Stimulated activated CD4-positive, alpha-beta T cell treated with anti-CD3 and anti-CD28 coated beads, Interleukin-4, amount 100 ng/mL, for 24 hours (primary cell): ENCODE results near the gene S100A11.

Experiments
- DNase-seq: peaks from one replicate; pipeline ENCODE4 v3.0.0-alpha.2; 2020

The S100A11 gene

DNA sequence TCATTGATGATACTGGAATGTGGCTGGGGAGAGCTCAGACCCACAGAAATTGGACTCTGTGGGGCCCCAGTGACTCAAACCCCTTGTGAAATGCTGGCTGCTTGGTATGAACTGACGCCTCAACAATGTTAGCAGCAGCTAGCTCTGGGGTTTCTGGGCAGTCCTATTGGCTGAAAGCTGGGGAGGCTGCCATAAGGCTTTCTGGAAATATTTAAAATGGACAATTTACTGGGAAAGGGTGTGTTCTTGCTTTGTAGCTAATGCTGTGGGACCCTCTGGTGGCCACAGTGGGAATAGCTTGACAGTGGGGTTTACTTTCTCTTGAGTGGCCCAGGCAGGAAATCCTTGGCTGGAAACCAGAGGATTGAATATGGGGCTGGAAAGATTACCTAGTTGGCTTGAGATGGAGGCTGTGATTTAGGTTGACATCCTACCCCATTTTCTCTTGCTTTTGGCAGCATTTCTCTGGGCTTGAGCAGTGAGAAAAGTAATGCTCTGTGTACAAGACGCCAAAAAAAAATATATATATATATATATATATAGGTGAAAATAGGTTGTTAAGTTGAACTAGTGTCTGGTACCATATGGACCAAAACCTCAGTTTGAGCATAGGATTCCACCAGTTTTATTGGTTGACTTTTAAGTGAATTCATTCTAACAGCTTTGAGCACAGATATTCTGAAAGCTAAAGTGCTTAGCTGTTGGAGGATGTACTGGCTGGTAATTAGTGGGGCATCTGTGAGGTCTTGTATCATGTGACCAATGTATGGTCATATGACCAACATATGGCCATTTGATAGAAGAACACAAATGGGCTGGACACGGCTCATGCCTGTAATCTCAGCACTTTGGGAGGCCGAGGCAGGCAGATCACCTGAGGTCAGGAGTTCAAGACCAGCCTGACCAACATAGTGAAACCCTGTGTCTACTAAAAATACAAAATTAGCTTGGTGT lies 34.9 kb downstream of the S100A11 start:
- DNase-seq: peak; percentile 76

- no peak for DNase-seq
These were observed 35.7 kb downstream of the S100A11 start for GRCh38 chr1:152000964-152001630.

GRCh38 chr1:151998611-151999362 lies 38.0 kb downstream of the S100A11 start:
- no peak for DNase-seq

GRCh38 chr1:151997284-151997570 lies 39.6 kb downstream of the S100A11 start:
- DNase-seq: no peak

DNA sequence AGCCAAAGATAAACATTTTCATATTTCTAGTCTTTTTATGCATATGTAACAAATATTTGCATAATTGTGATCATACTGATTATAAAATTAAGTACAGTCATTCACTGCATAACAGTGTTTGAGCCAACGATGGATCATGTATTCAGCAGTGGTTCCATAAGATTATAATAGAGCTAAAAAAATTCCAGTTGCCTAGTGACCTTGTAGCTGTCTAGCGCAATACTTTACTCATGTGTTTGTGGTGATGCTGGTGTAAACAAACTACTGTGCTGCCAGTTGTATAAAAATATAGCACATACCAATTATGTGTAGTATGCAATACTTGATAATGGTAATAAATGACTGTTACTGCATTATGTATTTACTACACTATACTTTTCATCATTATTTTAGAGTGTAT lies 41.0 kb downstream of the S100A11 start:
- DNase-seq: no peak

GRCh38 chr1:151994956-151995355 lies 41.8 kb downstream of the S100A11 start:
- no peak for DNase-seq

DNA sequence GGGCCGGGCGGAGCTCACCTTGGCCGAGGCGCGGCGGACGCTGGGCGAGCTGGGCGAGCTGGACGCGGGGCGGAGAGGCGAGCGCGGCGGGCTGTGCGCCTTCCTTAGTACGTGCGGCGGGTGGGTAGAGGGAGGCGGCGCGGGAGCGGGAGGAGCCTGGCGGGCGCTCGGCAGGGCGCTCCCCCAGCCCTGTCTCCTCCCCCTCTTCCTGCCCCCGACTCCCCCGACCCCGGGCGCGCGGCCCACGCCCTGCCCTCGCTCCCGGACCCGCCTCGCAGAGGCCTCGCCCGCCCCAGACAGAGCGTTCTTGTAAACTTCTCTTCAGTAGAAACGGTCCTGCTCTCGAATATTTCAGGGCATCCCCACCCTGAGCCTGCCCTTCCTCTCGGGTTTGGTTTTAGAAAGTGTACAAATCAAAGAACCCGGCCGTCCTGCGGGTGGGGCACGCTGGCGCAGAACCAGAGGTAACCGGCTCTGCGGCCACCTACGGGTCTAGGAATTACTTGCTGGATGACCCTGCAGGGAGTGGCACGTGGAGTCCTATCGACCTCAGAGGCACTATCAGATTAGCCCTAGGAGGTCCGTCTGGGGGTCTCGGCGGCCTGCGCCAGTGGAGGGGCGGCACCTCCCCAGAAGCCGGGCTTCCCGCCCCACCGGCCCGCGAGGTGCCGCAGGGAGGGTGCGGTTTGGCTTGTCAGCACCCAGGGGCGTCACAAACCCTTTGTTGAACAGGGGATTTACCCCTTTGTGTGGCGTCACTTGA lies 42.9 kb downstream of the S100A11 start, which contains the start of gene S100A10:
TSS of gene S100A10 (minus strand) at position 126 of the 763 bp plus-strand sequence. CDS start 7,629 bp downstream, outside the sequence.
- peak; percentile 66 for DNase-seq

DNA sequence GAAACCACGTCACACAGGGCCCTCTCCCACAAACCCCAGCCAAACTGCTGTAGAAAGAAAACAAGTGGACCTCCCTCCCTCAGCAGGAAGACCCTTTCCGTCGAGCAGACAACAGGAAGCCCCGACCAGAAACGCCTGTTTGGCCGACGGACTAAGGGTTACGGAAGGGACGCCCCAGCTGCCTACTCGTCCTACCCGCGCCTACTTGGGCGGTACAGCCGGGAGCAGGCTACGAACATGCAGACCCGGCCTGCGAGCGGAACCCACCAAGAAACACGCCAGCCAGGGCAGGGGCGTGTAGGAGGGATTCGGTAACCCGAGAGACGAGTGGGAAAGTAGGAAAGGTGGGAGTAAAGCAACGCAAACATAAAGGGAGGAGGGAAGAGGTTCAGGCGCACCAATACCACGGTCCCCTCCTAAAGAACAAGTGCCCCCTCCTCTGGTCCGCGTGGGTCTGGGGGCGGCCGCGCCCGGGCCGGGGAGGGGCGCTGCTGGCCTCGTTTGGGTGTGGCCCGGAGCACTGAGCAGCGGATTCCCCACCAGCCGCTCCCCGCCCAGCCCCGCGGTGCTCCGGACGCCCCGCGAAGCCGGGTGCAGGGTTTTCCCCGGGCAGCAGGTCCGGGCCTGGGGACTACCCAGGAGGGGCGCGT lies 43.6 kb downstream of the S100A11 start:
- peak; percentile 41 for DNase-seq

DNA sequence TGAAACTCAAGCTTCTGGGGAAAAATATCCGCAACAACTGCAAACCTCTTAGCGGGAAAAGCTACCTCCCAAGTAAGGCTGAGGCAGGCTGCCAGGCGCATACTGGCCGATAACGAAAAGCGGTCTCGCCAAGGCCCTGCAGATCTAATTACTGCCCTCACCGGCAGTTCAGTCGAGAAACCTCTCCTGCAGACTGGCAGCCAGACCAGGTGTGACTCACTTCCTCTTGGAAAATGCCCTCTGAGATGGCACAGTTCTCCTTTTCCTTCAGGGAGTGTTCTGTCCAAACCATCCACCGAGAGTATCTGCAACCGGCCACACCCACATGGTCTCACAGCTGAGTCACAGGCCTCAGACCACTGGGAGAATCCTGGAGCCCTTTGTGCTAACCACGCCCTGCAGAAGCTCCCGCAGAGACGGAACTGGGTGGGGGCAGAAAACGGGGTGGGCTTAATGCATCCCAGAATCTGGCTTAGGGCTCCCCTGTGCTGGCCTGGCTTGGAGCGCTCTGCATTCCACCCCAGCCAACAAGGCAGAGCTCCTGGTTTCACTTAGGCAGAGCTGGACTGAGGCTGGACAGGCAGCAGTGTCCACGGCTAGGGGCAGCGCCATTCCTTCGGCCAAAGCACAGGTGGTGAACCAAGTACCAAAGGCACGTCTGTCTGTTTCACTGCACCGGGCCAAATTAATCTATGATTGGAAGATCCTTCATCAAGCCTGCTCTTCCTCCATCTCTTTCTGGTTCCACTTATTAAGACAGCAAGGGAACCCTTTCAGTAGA lies 44.3 kb downstream of the S100A11 start:
- peak; percentile 24 for DNase-seq

DNA sequence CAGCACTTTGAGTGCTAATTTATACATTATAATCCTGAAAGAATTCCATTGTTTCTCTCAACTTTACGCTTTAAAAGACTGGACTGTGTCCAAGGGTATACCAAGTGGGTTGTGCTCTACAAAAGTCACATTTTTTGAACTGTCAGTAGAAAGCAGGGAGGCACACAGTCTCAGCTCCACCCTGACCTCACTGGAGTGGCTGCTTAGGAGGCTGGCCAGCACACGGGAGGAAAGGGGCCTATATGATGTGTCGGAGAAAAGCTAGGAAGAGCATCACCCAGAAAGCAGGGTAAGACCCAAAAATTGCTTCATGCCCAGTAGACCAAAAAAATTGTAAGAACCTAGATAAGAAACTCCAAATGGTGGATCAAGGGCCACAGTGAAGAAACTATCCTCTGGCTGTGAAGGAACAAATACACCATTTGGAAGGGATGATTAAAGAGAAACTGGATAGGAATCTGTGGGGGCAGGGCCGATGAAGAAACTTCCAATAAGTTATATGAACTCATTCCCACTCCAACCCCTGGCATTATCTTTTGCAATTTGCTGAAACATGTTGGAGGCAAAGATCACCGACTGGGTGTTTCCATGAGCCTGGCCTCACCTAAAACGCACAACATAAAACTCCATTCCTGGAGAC lies 45.0 kb downstream of the S100A11 start:
- no peak for DNase-seq

- no peak for DNase-seq
These were observed 46.0 kb downstream of the S100A11 start for GRCh38 chr1:151990856-151991198.

- DNase-seq: no peak
These were observed 46.5 kb downstream of the S100A11 start for GRCh38 chr1:151990058-151990855.

DNA sequence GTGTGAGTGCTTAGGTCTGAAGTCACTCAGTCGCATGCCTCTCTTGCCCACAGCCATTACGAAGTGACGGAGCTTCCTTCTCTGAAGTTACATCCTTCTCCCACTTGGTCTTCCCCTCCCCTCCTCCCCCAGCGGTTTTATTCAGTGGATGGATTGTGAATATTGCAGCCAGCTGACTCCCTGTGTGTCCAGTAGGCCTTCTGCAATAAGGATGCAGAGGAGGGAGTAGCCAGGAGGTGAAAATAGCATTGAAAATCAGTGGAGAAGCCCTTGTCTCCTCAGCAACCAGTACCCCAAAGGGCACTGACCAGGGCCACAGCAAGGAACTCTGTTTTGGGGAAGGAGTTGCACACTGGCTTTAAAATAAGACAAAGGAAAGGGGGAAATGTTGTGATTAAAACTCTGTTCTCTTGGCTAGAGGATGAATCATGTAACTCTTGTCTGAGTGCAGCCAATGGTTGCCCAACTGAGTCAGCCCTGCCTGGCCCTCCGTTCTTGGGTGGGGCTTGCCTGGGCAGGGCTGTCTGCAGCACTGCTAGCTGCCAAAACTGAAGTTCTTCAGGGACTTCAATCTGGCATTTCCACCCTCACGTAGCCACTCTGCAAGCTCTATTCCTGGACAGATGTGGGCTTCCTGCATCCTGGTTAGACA lies 47.5 kb downstream of the S100A11 start:
- DNase-seq: peak; percentile 54

DNA sequence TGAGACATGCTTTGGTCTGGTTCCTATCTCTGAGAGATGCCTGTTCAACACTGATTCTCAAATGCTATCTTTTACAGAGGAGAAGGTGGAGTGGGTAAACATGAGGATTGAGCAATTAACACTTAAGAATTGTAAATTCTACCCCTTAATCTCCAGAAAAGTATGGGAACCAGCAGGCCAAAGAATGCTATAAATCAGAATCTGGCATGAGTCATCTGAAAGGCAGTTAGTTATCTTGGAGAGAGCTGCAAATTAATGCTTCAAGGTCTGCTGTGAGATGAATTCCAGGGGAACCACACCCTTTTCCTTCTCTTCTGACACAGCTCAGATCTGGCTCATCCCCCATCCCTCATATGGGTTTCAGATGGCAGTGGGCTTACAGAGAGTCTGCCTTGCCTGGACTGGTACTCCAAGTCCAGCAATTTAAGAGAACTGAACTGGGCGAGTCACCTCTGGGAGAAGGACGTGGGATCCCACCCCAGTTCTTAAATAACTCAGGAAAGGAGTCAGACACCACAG lies 48.3 kb downstream of the S100A11 start:
- no peak for DNase-seq

GRCh38 chr1:151986501-151987190 lies 50.2 kb downstream of the S100A11 start:
- DNase-seq: no peak

GRCh38 chr1:151985768-151986167 lies 51.0 kb downstream of the S100A11 start:
- no peak for DNase-seq

DNA sequence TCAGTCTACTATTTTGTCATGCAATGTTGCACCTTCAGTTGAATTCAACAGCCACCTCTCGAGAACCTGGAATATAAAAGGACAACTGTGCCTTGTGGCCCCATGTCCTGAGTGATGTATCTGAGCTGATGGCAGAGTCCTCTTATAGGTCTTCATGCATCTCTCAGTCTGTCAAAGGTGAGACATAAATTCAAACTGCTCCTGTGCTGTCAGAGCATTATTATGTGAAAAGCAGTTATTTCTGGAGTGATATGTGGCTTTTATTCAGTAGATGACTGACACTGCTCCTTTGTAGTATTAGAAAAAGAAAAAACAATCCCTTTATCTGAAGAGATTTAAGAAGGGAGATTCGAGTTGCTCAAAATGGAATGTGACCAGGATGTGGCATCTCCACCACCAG lies 51.5 kb downstream of the S100A11 start:
- no peak for DNase-seq

DNA sequence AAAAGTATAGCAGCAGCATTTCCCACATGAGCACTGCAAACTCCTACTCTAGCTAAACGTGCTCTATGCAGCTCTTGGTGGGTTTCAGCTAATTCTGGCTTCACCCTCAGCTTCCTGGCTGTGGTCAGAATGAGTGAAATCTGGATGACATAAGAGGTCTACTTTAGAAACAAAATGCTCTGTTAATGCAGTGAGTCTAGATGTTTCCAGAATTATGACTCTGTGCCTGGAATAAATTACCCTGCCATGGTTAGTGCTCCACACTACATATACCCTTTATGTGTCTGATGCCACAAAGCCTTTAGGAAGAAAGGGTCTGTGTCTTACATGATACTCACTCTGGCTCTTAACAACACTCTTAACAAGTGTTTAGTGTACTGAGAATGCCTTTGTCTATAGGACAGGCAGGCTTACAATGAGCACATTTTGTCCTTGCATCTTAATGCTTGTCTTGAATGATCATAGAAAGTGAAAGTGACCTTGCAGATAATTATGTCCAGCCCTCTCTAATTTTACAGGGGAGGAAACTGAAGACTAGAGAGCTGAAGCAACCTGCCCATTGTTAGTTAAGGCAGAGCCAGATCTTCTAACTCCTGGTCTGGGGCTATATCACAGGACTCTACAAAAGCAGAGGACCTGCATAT lies 52.4 kb downstream of the S100A11 start:
- DNase-seq: peak; percentile 55
